HEK293 (cell line): ENCODE results near the gene DUSP12.
A peak's percentile ranks its signal among the peaks of the same experiment; 100 is the strongest.

Experiments
- CTCF ChIA-PET: fragments of 350-600 bp; formaldehyde crosslinking; extraction: SDS; loops from one replicate; lab custom pipeline; 2021; ENCODE audit warnings: antibody characterized with exemption; lab: Yijun Ruan, JAX
- POLR2A ChIA-PET: fragments of 300-600 bp; formaldehyde crosslinking; extraction: SDS; loops from one replicate; lab custom pipeline; 2020; ENCODE audit warnings: antibody characterized with exemption, inconsistent platforms; lab: Yijun Ruan, JAX
- H3K27ac ChIP-seq: fragments of 200-500 bp; sonication (Bioruptor generic); 2 replicates; pipeline ENCODE4 v1.5.1; 2014; ENCODE audit warnings: low read depth, low read length, control low read depth, inconsistent platforms; ENCODE audit errors: extremely low read depth
- H3K36me3 ChIP-seq, 2 experiments: fragments of 200-500 bp in 1 of 2; sonication (Bioruptor generic) in 1 of 2; 1 replicate in 1 of 2; 2 replicates in 1 of 2; pipeline ENCODE4 v1.5.1; 2014 to 2017; ENCODE audit warnings: inconsistent platforms in 2 of 2, low read length in 2 of 2; ENCODE audit not compliant: control insufficient read depth in 2 of 2, insufficient read depth in 1 of 2
- H3K4me1 ChIP-seq: fragments of 200-500 bp; sonication (Bioruptor generic); 2 replicates; pipeline ENCODE4 v1.5.1; 2014; ENCODE audit warnings: mild to moderate bottlenecking, low read length, inconsistent platforms; ENCODE audit not compliant: control insufficient read depth, insufficient read depth
- H3K4me3 ChIP-seq: 2 replicates; pipeline ENCODE4 v1.5.1; 2011; ENCODE audit warnings: low read depth, mild to moderate bottlenecking, control low read depth, low read length, moderate library complexity
- H3K9me3 ChIP-seq: fragments of 200-500 bp; sonication (Bioruptor generic); 2 replicates; pipeline ENCODE4 v1.5.1; 2014; ENCODE audit warnings: low read depth, low read length, inconsistent platforms; ENCODE audit not compliant: control insufficient read depth, insufficient read depth
- EGR2 ChIP-seq: fragments of 450-650 bp; formaldehyde crosslinking; IDR thresholded peaks from 2 replicates; pipeline ENCODE4 v1.5.1; 2016; ENCODE audit warnings: low read depth, missing biosample characterization, missing genetic modification characterization
- HOXA7 ChIP-seq: sonication (generic); formaldehyde crosslinking; IDR thresholded peaks from 2 replicates; pipeline ENCODE4 v1.8.1; 2022; ENCODE audit warnings: missing genetic modification reagents, borderline replicate concordance
- KLF1 ChIP-seq: fragments of 450-650 bp; formaldehyde crosslinking; IDR thresholded peaks from 2 replicates; pipeline ENCODE4 v1.5.1; 2016; ENCODE audit warnings: missing biosample characterization, missing genetic modification characterization
- KLF8 ChIP-seq: fragments of 450-650 bp; formaldehyde crosslinking; IDR thresholded peaks from 2 replicates; pipeline ENCODE4 v1.5.1; 2016; ENCODE audit warnings: missing biosample characterization, missing genetic modification characterization
- PRDM1 ChIP-seq: fragments of 450-650 bp; formaldehyde crosslinking; IDR thresholded peaks from 2 replicates; pipeline ENCODE4; 2016; ENCODE audit warnings: missing biosample characterization, missing genetic modification characterization
- REPIN1 ChIP-seq: fragments of 450-650 bp; formaldehyde crosslinking; IDR thresholded peaks from 2 replicates; pipeline ENCODE4 v1.5.1; 2017; ENCODE audit warnings: missing biosample characterization, missing genetic modification characterization, low read depth
- WT1 ChIP-seq: fragments of 450-650 bp; formaldehyde crosslinking; IDR thresholded peaks from 2 replicates; pipeline ENCODE4 v1.5.1; 2016; ENCODE audit warnings: missing biosample characterization, missing genetic modification characterization
- ZFHX2 ChIP-seq: fragments of 450-650 bp; formaldehyde crosslinking; conservative IDR thresholded peaks from 2 replicates; pipeline ENCODE4 v1.5.1; 2016; ENCODE audit warnings: missing biosample characterization, missing genetic modification characterization
- ZFP41 ChIP-seq: fragments of 450-650 bp; formaldehyde crosslinking; IDR thresholded peaks from 2 replicates; pipeline ENCODE4 v1.5.1; 2016; ENCODE audit warnings: missing biosample characterization, missing genetic modification characterization, borderline replicate concordance
- ZNF223 ChIP-seq: fragments of 450-650 bp; formaldehyde crosslinking; IDR thresholded peaks from 2 replicates; pipeline ENCODE4 v1.5.1; 2016; ENCODE audit warnings: missing biosample characterization, missing genetic modification characterization
- ZNF366 ChIP-seq: fragments of 450-650 bp; formaldehyde crosslinking; conservative IDR thresholded peaks from 2 replicates; pipeline ENCODE4 v1.5.1; 2016; ENCODE audit warnings: missing biosample characterization, missing genetic modification characterization
- ZNF404 ChIP-seq: fragments of 450-650 bp; formaldehyde crosslinking; IDR thresholded peaks from 2 replicates; pipeline ENCODE4 v1.5.1; 2017; ENCODE audit warnings: missing biosample characterization, missing genetic modification characterization
- ZNF530 ChIP-seq: fragments of 450-650 bp; formaldehyde crosslinking; IDR thresholded peaks from 2 replicates; pipeline ENCODE4 v1.5.1; 2016; ENCODE audit warnings: low read depth, missing biosample characterization, missing genetic modification characterization
- ZNF549 ChIP-seq: fragments of 450-650 bp; IDR thresholded peaks from 2 replicates; pipeline ENCODE4 v1.5.1; 2018; ENCODE audit warnings: missing biosample characterization, missing genetic modification characterization, mild to moderate bottlenecking, inconsistent platforms, moderate library complexity
- ZNF561 ChIP-seq: fragments of 450-650 bp; IDR thresholded peaks from 2 replicates; pipeline ENCODE4 v1.5.1; 2018; ENCODE audit warnings: missing biosample characterization, missing genetic modification characterization, borderline replicate concordance
- ZNF596 ChIP-seq: fragments of 450-650 bp; IDR thresholded peaks from 2 replicates; pipeline ENCODE4 v1.5.0; 2018; ENCODE audit warnings: missing biosample characterization, mild to moderate bottlenecking, missing genetic modification characterization, moderate library complexity
- ZNF76 ChIP-seq: fragments of 450-650 bp; formaldehyde crosslinking; IDR thresholded peaks from 2 replicates; pipeline ENCODE4; 2016; ENCODE audit warnings: low read depth, missing biosample characterization, missing genetic modification characterization, borderline replicate concordance
- TF ChIP-seq, protein P1 (sequence below): fragments of 450-650 bp; formaldehyde crosslinking; IDR thresholded peaks from 2 replicates; pipeline ENCODE4 v1.5.1; 2016; ENCODE audit warnings: missing biosample characterization, missing genetic modification characterization
- TF ChIP-seq, protein P2 (sequence below): fragments of 450-650 bp; formaldehyde crosslinking; IDR thresholded peaks from 2 replicates; pipeline ENCODE4 v1.5.1; 2017; ENCODE audit warnings: missing biosample characterization, mild to moderate bottlenecking, missing genetic modification characterization, moderate library complexity
- TF ChIP-seq, protein P3 (sequence below): fragments of 450-650 bp; formaldehyde crosslinking; IDR thresholded peaks from 2 replicates; pipeline ENCODE4 v1.5.1; 2016; ENCODE audit warnings: missing biosample characterization, missing genetic modification characterization
- TF ChIP-seq, protein P4 (sequence below): fragments of 450-650 bp; formaldehyde crosslinking; IDR thresholded peaks from 2 replicates; pipeline ENCODE4; 2016; ENCODE audit warnings: missing biosample characterization, missing genetic modification characterization

The DUSP12 gene

DNA sequence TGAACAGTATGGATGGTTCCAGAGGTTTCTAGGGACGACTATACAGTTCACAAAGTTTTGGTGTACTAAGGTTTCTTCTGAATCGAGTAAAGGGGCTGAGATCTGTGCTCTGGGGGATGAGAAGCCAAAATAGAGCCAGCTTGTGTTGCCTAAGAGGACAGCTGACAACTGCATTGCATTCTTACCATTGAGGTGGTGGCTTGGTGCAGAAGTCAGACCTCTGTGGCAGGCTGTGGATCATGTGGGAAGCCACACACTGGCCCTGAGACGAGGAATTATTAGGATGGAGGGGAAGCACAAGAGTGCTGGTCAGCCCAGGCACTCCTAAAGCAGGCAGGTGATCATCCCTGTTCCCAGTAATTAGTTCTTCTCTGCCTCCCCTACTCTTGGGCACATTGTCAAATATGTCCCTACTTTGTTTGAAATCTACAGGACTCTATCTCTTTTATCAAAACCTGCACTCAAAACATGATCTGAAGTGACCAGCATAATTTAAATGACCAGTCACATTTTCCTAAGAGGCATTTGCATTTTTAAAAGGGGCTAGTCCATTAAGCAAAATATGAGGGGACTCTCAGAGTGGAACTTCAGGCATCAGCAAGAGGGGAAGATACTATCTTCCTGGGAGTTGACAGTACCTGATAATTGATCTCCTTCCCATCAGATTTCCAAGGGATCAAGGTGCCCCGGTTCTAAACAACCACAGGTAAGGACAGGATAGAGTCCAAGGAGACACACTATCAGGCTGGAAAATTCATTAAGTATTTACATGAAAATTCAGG is 28.4 kb upstream of the DUSP12 start, which contains the start of gene FCRLB:
Gene FCRLB, plus strand, starts transcription at position 589 of the 782 bp plus-strand sequence. CDS start 1,129 bp downstream, outside the sequence.
- POLR2A ChIA-PET = no interaction called here

DNA sequence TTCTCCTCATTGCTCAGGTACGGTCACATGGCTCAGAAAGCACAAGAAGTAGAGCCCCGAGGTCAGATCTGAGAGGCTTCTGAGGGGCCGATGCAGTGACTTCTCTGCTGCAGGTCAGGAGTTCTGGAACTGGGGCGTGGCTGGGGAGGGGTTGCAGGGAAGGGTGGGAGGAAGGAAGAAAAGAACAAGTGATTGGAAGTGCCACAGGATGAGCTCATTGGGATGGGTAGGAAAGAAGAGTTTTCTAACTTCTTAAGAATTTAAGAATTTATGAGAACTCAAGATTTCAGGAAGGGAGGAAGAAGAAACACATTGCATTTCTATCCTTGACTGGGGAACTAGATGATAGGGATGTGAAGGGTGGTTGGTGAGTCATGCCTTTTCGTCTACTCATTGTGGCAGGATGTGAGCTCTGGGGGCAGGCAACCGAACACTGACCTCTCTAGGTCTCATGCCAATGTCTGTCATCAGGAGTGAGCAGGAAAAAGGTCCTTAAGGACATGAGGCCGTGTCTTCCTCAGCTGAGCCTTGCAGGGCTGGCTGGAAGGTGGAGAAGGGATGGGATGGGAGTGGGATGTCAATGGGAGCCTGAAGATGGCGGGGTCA is 27.7 kb upstream of the DUSP12 start:
- Histone ChIP-seq H3K9me3 (no peaks in the 10 kb centered on the region), H3K4me3 (no peak overlapping the region), H3K4me1 (no peaks in the 10 kb centered on the region; the same call in 1 of the 2 replicates), H3K27ac (no peak overlapping the region), H3K36me3 (no peaks in the 10 kb centered on the region)
- peak; percentile 22; the same call in 1 of the 2 replicates for TF ChIP-seq ZNF366 (tag by site-specific recombination)
- TF ChIP-seq ZNF404 (tag by site-specific recombination) = no peak
- TF ChIP-seq ZFHX2 (tag by site-specific recombination) = peak; percentile 70
- TF ChIP-seq EGR2 = peak; percentile 64
- TF ChIP-seq PRDM1 (tag by site-specific recombination) = no peak
- peak; percentile 54 for TF ChIP-seq KLF1 (tag by site-specific recombination)
- ChIA-PET CTCF (interaction anchor here (1.1 to 1.9 kb wide), 2 partner anchors 12 to 19 kb away, joined by 3 to 8 read pairs; no protein-coding TSS in a partner anchor), POLR2A (no interaction called here)

More for the DNA sequence above, 28.4 kb upstream of the DUSP12 start, which contains the start of gene FCRLB:
- TF ChIP-seq, protein P1, sequence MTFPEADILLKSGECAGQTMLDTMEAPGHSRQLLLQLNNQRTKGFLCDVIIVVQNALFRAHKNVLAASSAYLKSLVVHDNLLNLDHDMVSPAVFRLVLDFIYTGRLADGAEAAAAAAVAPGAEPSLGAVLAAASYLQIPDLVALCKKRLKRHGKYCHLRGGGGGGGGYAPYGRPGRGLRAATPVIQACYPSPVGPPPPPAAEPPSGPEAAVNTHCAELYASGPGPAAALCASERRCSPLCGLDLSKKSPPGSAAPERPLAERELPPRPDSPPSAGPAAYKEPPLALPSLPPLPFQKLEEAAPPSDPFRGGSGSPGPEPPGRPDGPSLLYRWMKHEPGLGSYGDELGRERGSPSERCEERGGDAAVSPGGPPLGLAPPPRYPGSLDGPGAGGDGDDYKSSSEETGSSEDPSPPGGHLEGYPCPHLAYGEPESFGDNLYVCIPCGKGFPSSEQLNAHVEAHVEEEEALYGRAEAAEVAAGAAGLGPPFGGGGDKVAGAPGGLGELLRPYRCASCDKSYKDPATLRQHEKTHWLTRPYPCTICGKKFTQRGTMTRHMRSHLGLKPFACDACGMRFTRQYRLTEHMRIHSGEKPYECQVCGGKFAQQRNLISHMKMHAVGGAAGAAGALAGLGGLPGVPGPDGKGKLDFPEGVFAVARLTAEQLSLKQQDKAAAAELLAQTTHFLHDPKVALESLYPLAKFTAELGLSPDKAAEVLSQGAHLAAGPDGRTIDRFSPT (tag by site-specific recombination) = no peak
- TF ChIP-seq, protein P2, sequence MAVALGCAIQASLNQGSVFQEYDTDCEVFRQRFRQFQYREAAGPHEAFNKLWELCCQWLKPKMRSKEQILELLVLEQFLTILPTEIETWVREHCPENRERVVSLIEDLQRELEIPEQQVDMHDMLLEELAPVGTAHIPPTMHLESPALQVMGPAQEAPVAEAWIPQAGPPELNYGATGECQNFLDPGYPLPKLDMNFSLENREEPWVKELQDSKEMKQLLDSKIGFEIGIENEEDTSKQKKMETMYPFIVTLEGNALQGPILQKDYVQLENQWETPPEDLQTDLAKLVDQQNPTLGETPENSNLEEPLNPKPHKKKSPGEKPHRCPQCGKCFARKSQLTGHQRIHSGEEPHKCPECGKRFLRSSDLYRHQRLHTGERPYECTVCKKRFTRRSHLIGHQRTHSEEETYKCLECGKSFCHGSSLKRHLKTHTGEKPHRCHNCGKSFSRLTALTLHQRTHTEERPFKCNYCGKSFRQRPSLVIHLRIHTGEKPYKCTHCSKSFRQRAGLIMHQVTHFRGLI = no peak
- TF ChIP-seq REPIN1 (tag by site-specific recombination) = no peak
- TF ChIP-seq, protein P3, sequence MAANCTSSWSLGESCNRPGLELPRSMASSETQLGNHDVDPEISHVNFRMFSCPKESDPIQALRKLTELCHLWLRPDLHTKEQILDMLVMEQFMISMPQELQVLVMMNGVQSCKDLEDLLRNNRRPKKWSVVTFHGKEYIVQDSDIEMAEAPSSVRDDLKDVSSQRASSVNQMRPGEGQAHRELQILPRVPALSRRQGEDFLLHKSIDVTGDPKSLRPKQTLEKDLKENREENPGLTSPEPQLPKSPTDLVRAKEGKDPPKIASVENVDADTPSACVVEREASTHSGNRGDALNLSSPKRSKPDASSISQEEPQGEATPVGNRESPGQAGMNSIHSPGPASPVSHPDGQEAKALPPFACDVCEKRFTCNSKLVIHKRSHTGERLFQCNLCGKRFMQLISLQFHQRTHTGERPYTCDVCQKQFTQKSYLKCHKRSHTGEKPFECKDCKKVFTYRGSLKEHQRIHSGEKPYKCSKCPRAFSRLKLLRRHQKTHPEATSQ (tag by site-specific recombination) = no peak
- Histone ChIP-seq H3K4me3 (no peak within 1 kb of the TSS), H3K36me3 (no peaks in the 10 kb centered on the region), H3K4me1 (no peaks in the 10 kb centered on the region; the same call in 1 of the 2 replicates), H3K27ac (no peak within 1 kb of the TSS), H3K9me3 (no peaks in the 10 kb centered on the region)
- CTCF ChIA-PET = interaction anchor here (1.9 kb wide), 1 partner anchor 20 kb away, joined by 8 read pairs; no protein-coding TSS in a partner anchor

DNA sequence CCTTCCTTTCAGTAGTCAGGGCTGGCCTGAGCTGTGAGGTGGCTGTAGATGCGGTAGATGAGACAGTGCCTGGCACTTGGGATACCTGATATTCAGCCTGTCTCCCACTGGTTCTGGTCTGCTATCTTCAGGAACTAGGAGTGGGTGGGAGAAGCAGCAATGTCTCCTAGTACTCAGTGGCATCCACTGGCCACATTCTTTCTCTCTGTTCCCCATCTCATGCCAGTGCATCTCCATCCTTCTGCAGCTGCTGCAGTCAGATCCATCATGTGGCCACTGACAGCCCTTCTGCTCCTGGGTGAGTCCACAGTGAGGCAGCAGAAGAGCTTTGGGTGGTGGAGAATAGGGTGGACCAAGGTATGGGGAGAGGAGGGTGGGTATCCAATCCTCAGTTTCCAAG is 27.2 kb upstream of the DUSP12 start:
- Histone ChIP-seq H3K9me3 (no peaks in the 10 kb centered on the region), H3K36me3 (no peaks in the 10 kb centered on the region), H3K27ac (no peak overlapping the region), H3K4me1 (no peaks in the 10 kb centered on the region; the same call in 1 of the 2 replicates), H3K4me3 (no peak overlapping the region)
- POLR2A ChIA-PET = no interaction called here
- CTCF ChIA-PET = interaction anchor here (0.6 to 1.9 kb wide), 3 partner anchors 13 to 752 kb away, joined by 3 to 8 read pairs (median 5); no protein-coding TSS in a partner anchor
- no peak for TF ChIP-seq ZNF596 (tag by site-specific recombination)
- no peak for TF ChIP-seq ZNF76
- no peak for TF ChIP-seq ZNF223 (tag by site-specific recombination)
- no peak for TF ChIP-seq KLF8
- no peak for TF ChIP-seq ZNF530 (tag by site-specific recombination)
- TF ChIP-seq, protein P1 (tag by site-specific recombination) = no peak
- TF ChIP-seq WT1 (tag by site-specific recombination) = no peak
- no peak for TF ChIP-seq ZNF549 (tag by site-specific recombination)
- TF ChIP-seq ZFP41 (tag by site-specific recombination) = no peak
- TF ChIP-seq ZNF561 (tag by site-specific recombination) = no peak
- TF ChIP-seq HOXA7 = no peak
- TF ChIP-seq, protein P4, sequence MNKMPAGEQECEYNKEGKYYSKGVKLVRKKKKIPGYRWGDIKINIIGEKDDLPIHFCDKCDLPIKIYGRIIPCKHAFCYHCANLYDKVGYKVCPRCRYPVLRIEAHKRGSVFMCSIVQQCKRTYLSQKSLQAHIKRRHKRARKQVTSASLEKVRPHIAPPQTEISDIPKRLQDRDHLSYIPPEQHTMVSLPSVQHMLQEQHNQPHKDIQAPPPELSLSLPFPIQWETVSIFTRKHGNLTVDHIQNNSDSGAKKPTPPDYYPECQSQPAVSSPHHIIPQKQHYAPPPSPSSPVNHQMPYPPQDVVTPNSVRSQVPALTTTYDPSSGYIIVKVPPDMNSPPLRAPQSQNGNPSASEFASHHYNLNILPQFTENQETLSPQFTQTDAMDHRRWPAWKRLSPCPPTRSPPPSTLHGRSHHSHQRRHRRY (tag by site-specific recombination) = no peak
